Stimulated activated CD4-positive, alpha-beta T cell treated with anti-CD3 and anti-CD28 coated beads, Interleukin-4, amount 100 ng/mL, for 48 hours (primary cell): ENCODE data around the gene TP53I13.
"Not testable (repeated sequence)": the region's sequence is repeated elsewhere in the genome, so short reads cannot be mapped to it uniquely, and the experiment has no call there.

Experiments used
- DNase-seq, 2 donors: peaks; one replicate each; pipeline ENCODE4 v3.0.0-alpha.2; 2020; ENCODE audit warnings: low read depth in 2 of 2

Gene TP53I13

GRCh38 chr17:29568331-29569244 is at the start of gene TP53I13:
TP53I13 (plus strand) TSS chr17:29568701; CDS start chr17:29568759, 58 bp downstream.
- peak; percentile 82 to 88 for DNase-seq

- no peak for DNase-seq
Measured at GRCh38 chr17:29524692-29525091, 43.8 kb upstream of the TP53I13 start.

GRCh38 chr17:29526322-29526721 is 42.2 kb upstream of the TP53I13 start:
- no peak for DNase-seq

- no peak for DNase-seq
Measured at GRCh38 chr17:29533976-29534375, 34.5 kb upstream of the TP53I13 start.

- no peak for DNase-seq
Measured at GRCh38 chr17:29544066-29544465, 24.4 kb upstream of the TP53I13 start.

GRCh38 chr17:29546085-29546484 is 22.4 kb upstream of the TP53I13 start:
- no peak for DNase-seq

GRCh38 chr17:29546830-29547229 is 21.7 kb upstream of the TP53I13 start:
- no peak for DNase-seq

- DNase-seq = no peak
Measured at GRCh38 chr17:29549177-29549923, 19.2 kb upstream of the TP53I13 start.

GRCh38 chr17:29555840-29556239 is 12.7 kb upstream of the TP53I13 start:
- no peak for DNase-seq

- no peak for DNase-seq
Measured at GRCh38 chr17:29557085-29557738, 11.3 kb upstream of the TP53I13 start.

- DNase-seq = no peak
Measured at GRCh38 chr17:29557739-29558116, 10.8 kb upstream of the TP53I13 start.

GRCh38 chr17:29558139-29558538 is 10.4 kb upstream of the TP53I13 start:
- DNase-seq = not testable (repeated sequence)

GRCh38 chr17:29559640-29560039 is 8.9 kb upstream of the TP53I13 start:
- no peak for DNase-seq

GRCh38 chr17:29560316-29560715 is 8.2 kb upstream of the TP53I13 start:
- no peak for DNase-seq

- no peak for DNase-seq
Measured at GRCh38 chr17:29561554-29562517, 6.7 kb upstream of the TP53I13 start.

- DNase-seq = no peak
Measured at GRCh38 chr17:29562615-29563014, 5.9 kb upstream of the TP53I13 start.

- no peak for DNase-seq
Measured at GRCh38 chr17:29563816-29564215, 4.7 kb upstream of the TP53I13 start.

GRCh38 chr17:29565643-29566472 is 2.6 kb upstream of the TP53I13 start:
- peak; percentile 48 to 54 for DNase-seq

GRCh38 chr17:29566473-29567303 is 1.8 kb upstream of the TP53I13 start, which contains the start of gene ABHD15:
ABHD15 (minus strand) TSS chr17:29567037; CDS start chr17:29566966, 71 bp downstream.
- peak; percentile 50 to 52 for DNase-seq
